Measurements from ENCODE around the gene DDX24. TPM values are rescaled to one million over a fixed set of nuclear protein-coding genes. Genes with fewer than 3 reads are reported as not detected.

DDX24 gene
- total RNA-seq, 1 experiment from 2014 or later: 190 TPM

GRCh38 chr14:94042433-94043091 lies 38.4 kb downstream of the DDX24 start:
- Mint-ChIP-seq H3K36me3 (ENCODE audit: insufficient read depth, unreplicated experiment) (peaks cover 49% of the 10 kb centered on the region), H3K27ac (ENCODE audit: unreplicated experiment) (no peak overlapping the region), H3K4me1 (ENCODE audit: low read depth, unreplicated experiment) (no peaks in the 10 kb centered on the region), H3K27me3 (ENCODE audit: unreplicated experiment) (no peaks in the 10 kb centered on the region), H3K9me3 (ENCODE audit: low read depth, unreplicated experiment) (no peaks in the 10 kb centered on the region), H3K4me3 (ENCODE audit: low read depth, unreplicated experiment) (no peak overlapping the region)
- no peak for TF ChIP-seq CTCF (IDR thresholded peaks at IDR 0.05; ENCODE audit: unreplicated experiment)
- CTCF ChIA-PET: interaction anchor here (0.8 kb wide), 1 partner anchor 14 kb away, joined by 3 read pairs; no protein-coding TSS in a partner anchor
- BruUV-seq (replicated peaks): no TSS peak
- intact Hi-C loops (cut with micrococcal nuclease; ENCODE audit: unreplicated experiment): no loop called here
- no peak for DNase-seq

- Mint-ChIP-seq H3K27me3 (ENCODE audit: unreplicated experiment) (no peaks in the 10 kb centered on the region), H3K9me3 (ENCODE audit: low read depth, unreplicated experiment) (no peaks in the 10 kb centered on the region), H3K4me3 (ENCODE audit: low read depth, unreplicated experiment) (no peak overlapping the region), H3K27ac (ENCODE audit: unreplicated experiment) (no peak overlapping the region), H3K4me1 (ENCODE audit: low read depth, unreplicated experiment) (no peaks in the 10 kb centered on the region), H3K36me3 (ENCODE audit: insufficient read depth, unreplicated experiment) (peaks cover 49% of the 10 kb centered on the region)
- CTCF ChIA-PET: no interaction called here
- no peak for TF ChIP-seq CTCF (IDR thresholded peaks at IDR 0.05; ENCODE audit: unreplicated experiment)
- intact Hi-C loops (cut with micrococcal nuclease; ENCODE audit: unreplicated experiment): no loop called here
- DNase-seq: no peak
- no TSS peak for BruUV-seq (replicated peaks)
Measured at GRCh38 chr14:94041551-94042346, 39.3 kb downstream of the DDX24 start.

GRCh38 chr14:94040796-94041195 lies 40.2 kb downstream of the DDX24 start:
- intact Hi-C loops (cut with micrococcal nuclease; ENCODE audit: unreplicated experiment): no loop called here
- Mint-ChIP-seq H3K36me3 (ENCODE audit: insufficient read depth, unreplicated experiment) (peaks cover 49% of the 10 kb centered on the region), H3K27ac (ENCODE audit: unreplicated experiment) (no peak overlapping the region), H3K27me3 (ENCODE audit: unreplicated experiment) (no peaks in the 10 kb centered on the region), H3K9me3 (ENCODE audit: low read depth, unreplicated experiment) (no peaks in the 10 kb centered on the region), H3K4me1 (ENCODE audit: low read depth, unreplicated experiment) (no peaks in the 10 kb centered on the region), H3K4me3 (ENCODE audit: low read depth, unreplicated experiment) (no peak overlapping the region)
- no peak for TF ChIP-seq CTCF (IDR thresholded peaks at IDR 0.05; ENCODE audit: unreplicated experiment)
- no TSS peak for BruUV-seq (replicated peaks)
- CTCF ChIA-PET: no interaction called here
- no peak for DNase-seq

GRCh38 chr14:94040247-94040646 lies 40.8 kb downstream of the DDX24 start:
- no peaks in the 10 kb centered on the region for H3K27me3 Mint-ChIP-seq (ENCODE audit: unreplicated experiment)
- DNase-seq: no peak
- intact Hi-C loops (cut with micrococcal nuclease; ENCODE audit: unreplicated experiment): no loop called here
- no peaks in the 10 kb centered on the region for H3K9me3 Mint-ChIP-seq (ENCODE audit: low read depth, unreplicated experiment)
- no peaks in the 10 kb centered on the region for H3K4me1 Mint-ChIP-seq (ENCODE audit: low read depth, unreplicated experiment)
- H3K27ac Mint-ChIP-seq (ENCODE audit: unreplicated experiment): no peak overlapping the region
- peaks cover 47% of the 10 kb centered on the region for H3K36me3 Mint-ChIP-seq (ENCODE audit: insufficient read depth, unreplicated experiment)
- CTCF ChIA-PET: no interaction called here
- BruUV-seq (replicated peaks): no TSS peak
- no peak overlapping the region for H3K4me3 Mint-ChIP-seq (ENCODE audit: low read depth, unreplicated experiment)
- no peak for TF ChIP-seq CTCF (IDR thresholded peaks at IDR 0.05; ENCODE audit: unreplicated experiment)

All from Calu3 (cell line).